ENCODE results near the gene TSPAN8.

DNA sequence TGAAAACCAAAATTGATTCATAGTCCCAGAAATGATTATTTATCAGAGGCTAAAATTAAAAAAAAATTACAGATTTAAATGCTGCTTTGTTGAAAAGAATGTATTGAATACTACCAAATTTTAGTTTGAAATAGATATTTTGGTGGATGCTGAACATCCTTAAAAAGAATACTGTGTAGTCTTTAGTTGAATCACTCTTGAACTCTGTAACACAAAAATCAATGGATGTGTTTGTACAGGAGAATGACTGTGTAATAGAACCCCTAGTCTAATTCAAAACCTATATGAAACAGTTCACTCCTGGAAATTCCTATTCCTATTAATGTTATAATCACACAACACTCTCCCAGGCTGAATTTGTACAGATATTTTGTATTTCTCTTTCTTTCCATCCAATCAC is 1.5 kb upstream of the TSPAN8 start:
- TF ChIP-seq, protein P1, sequence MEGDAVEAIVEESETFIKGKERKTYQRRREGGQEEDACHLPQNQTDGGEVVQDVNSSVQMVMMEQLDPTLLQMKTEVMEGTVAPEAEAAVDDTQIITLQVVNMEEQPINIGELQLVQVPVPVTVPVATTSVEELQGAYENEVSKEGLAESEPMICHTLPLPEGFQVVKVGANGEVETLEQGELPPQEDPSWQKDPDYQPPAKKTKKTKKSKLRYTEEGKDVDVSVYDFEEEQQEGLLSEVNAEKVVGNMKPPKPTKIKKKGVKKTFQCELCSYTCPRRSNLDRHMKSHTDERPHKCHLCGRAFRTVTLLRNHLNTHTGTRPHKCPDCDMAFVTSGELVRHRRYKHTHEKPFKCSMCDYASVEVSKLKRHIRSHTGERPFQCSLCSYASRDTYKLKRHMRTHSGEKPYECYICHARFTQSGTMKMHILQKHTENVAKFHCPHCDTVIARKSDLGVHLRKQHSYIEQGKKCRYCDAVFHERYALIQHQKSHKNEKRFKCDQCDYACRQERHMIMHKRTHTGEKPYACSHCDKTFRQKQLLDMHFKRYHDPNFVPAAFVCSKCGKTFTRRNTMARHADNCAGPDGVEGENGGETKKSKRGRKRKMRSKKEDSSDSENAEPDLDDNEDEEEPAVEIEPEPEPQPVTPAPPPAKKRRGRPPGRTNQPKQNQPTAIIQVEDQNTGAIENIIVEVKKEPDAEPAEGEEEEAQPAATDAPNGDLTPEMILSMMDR (IDR thresholded peaks at IDR 0.05) = no peak
- TF ChIP-seq POLR2A (IDR thresholded peaks at IDR 0.05) = no peak
